Naive thymus-derived CD8-positive, alpha-beta T cell (primary cell): ENCODE data around the gene RNASET2. TPM values are rescaled to one million over a fixed set of nuclear protein-coding genes. Genes with fewer than 3 reads are reported as not detected.

Experiments used
- ATAC-seq, 2 donors: fragments of 150-1000 bp; cut with Tn5 transposase in 1 of 2; sonication (Bioruptor Pico), chemical (Tn5 transposase) in 1 of 2; 1 replicate in 1 of 2; 2 replicates in 1 of 2; pipeline ENCODE4 v1.10.0; 2021; ENCODE audit warnings: mild to moderate bottlenecking in 2 of 2, moderate library complexity in 2 of 2
- POLR2A ChIA-PET: fragments of 350-600 bp; sonication (Branson Sonifier 250); formaldehyde crosslinking; loops from one replicate; lab custom pipeline; 2021; ENCODE audit warnings: antibody characterized with exemption; lab: Charles Lee
- DNase-seq, 10 donors: peaks; one replicate each; pipeline versions ENCODE4 v3.0.0 to v3.0.0-alpha.2; 2020 to 2022
- H3K27ac Mint-ChIP-seq, 10 donors: one replicate each; pipeline ENCODE4 v1.8.0; 2020 to 2022; ENCODE audit warnings: mild to moderate bottlenecking in 10 of 10, mixed read lengths in 10 of 10, moderate library complexity in 4 of 10, inconsistent platforms in 1 of 10
- H3K27me3 Mint-ChIP-seq, 5 donors: one replicate each; pipeline ENCODE4 v1.8.0; 2021 to 2022; ENCODE audit warnings: mixed read lengths in 5 of 5
- H3K36me3 Mint-ChIP-seq, 3 donors: one replicate each; pipeline ENCODE4 v1.8.0; 2020 to 2022; ENCODE audit warnings: mixed read lengths in 3 of 3, mild to moderate bottlenecking in 2 of 3, inconsistent platforms in 1 of 3
- H3K4me1 Mint-ChIP-seq, 4 donors: one replicate each; pipeline ENCODE4 v1.8.0; 2021 to 2022; ENCODE audit warnings: mixed read lengths in 4 of 4
- H3K4me3 Mint-ChIP-seq, 10 donors: one replicate each; pipeline ENCODE4 v1.8.0; 2020 to 2022; ENCODE audit warnings: mild to moderate bottlenecking in 10 of 10, mixed read lengths in 10 of 10, moderate library complexity in 6 of 10, inconsistent platforms in 1 of 10
- H3K9me3 Mint-ChIP-seq, 9 donors: one replicate each; pipeline ENCODE4 v1.8.0; 2020 to 2022; ENCODE audit warnings: mixed read lengths in 9 of 9, mild to moderate bottlenecking in 3 of 9, inconsistent platforms in 1 of 9, moderate library complexity in 1 of 9
- polyA plus RNA-seq, 3 donors: library from polyadenylated mRNA; unstranded; fragments of 300-500 nt; fragmentation: Illumina TruSeq; gene quantifications; one replicate each; pipeline ENCODE4 v1.2.3, GENCODE V29; 2021
- total RNA-seq, 8 experiments: library from RNA in 2 of 8; stranded (reverse) in 2 of 8; gene quantifications; one replicate each; pipeline ENCODE4 v1.2.3 and lab custom pipeline; 2021 to 2026

The RNASET2 gene
- total and polyA plus RNA-seq, 5 experiments from 2014 or later, result 72.7 to 283 (median 141) TPM

DNA sequence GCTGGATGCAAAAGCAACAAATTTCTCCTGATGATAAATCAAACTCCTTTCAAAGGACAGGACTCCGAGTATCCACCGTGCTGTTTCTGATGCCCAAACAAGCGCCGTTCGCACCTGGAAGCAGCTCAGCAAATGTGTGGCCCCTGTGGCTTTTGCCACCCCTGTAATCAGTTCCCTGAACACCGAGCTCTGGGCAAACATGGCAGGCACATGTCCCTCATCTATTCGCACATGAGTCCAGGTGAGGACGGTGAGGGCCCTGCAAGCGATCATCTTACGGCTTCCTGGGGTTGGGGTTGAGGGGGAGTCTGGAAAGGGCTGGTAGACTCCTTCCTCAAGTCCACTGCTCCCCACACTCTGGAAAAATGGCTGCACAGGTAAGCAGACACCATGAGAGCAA is 23.7 kb downstream of the RNASET2 start:
- H3K4me1 Mint-ChIP-seq, result peaks cover 18 to 43% (median 27%) of the 10 kb centered on the region in 4 donors

GRCh38 chr6:166932116-166932515 is 24.2 kb downstream of the RNASET2 start:
- H3K9me3 Mint-ChIP-seq, result no peaks in the 10 kb centered on the region
- DNase-seq (no peak), ATAC-seq (no peak)
- peaks cover 18 to 43% (median 27%) of the 10 kb centered on the region in 4 donors for H3K4me1 Mint-ChIP-seq
- H3K27me3 Mint-ChIP-seq, result no peaks in the 10 kb centered on the region
- peak overlapping the region in 1 of 10 donors; percentile 63 for H3K4me3 Mint-ChIP-seq
- peaks cover 0 to 69% (median 13%) of the 10 kb centered on the region in 3 donors for H3K36me3 Mint-ChIP-seq
- POLR2A ChIA-PET, result interaction anchor here (1.4 kb wide), 1 partner anchor 24 kb away, joined by 4 read pairs; the partner anchor contains the start of gene RNASET2
- peak overlapping the region in 7 of 10 donors; percentile 65 to 91 (median 89) for H3K27ac Mint-ChIP-seq

More for the DNA sequence above, 23.7 kb downstream of the RNASET2 start:
- Mint-ChIP-seq H3K27ac (peak overlapping the region in 4 of 10 donors; percentile 10 to 89 (median 70)), H3K36me3 (peaks cover 0 to 69% (median 13%) of the 10 kb centered on the region in 3 donors), H3K9me3 (no peaks in the 10 kb centered on the region), H3K4me3 (peak overlapping the region in 1 of 10 donors; percentile 20), H3K27me3 (no peaks in the 10 kb centered on the region)
- POLR2A ChIA-PET, result no interaction called here
- no peak for ATAC-seq
- DNase-seq, result no peak

DNA sequence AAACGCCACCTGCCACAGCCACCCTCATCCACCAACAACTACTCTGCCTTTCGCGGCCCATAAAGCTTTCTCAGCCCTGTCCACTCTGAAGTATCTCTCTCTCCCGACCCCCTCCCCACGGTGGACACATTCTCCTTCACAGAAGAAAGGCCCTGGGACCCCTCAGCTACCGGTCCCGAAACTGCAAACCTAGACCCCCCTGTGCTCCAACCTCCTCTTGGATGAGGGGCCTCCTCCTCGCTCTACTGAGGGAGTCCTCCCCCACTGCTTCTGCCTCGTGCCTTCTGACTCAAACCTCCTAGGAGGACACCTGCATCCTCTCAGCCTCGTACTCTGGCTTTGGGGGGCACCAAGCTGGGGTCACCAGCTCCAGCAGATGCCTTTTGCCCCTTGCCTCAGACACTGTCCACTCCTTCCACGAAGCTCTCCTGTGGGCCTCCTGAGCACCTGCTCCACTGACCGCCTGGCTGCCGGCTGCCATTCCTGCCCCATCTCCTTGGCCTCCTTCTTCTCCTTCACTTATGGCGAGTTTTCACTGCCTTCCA is 24.9 kb downstream of the RNASET2 start:
- no peak for DNase-seq
- H3K4me3 Mint-ChIP-seq, result peak overlapping the region in 3 of 10 donors; percentile 17 to 69 (median 63)
- H3K36me3 Mint-ChIP-seq, result peaks cover 0 to 72% (median 9%) of the 10 kb centered on the region in 3 donors
- H3K27ac Mint-ChIP-seq, result peak overlapping the region; percentile 60 to 91 (median 80)
- no peak for ATAC-seq
- no peaks in the 10 kb centered on the region for H3K27me3 Mint-ChIP-seq
- no peaks in the 10 kb centered on the region for H3K9me3 Mint-ChIP-seq
- peaks cover 17 to 42% (median 26%) of the 10 kb centered on the region in 4 donors for H3K4me1 Mint-ChIP-seq
- POLR2A ChIA-PET, result interaction anchor here (1.4 kb wide), 1 partner anchor 25 kb away, joined by 4 read pairs; the partner anchor contains the start of gene RNASET2

DNA sequence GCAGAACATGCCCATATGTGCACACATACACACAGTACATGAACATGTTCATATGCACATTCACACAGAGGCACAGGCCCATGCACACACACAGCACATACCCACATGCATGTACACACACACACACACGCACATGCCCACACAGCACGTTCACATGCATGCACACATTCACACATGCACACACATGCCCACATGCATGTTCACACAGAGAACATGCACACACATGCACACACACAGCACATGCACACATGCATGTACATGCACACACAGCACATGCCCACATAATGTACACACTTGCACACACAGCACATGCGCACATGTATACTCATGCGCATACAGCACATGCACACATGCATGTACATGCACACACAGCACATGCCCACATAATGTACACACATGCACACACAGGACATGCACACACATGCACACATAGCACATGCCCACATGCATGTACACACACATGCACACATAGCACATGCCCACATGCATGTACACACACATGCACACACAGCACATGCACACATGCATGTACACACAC is 25.9 kb downstream of the RNASET2 start:
- DNase-seq (no peak), ATAC-seq (no peak)
- POLR2A ChIA-PET, result no interaction called here
- H3K4me3 Mint-ChIP-seq, result peak overlapping the region in 1 of 10 donors; percentile 32
- H3K27me3 Mint-ChIP-seq, result no peaks in the 10 kb centered on the region
- H3K9me3 Mint-ChIP-seq, result no peaks in the 10 kb centered on the region
- peaks cover 17 to 35% (median 22%) of the 10 kb centered on the region in 4 donors for H3K4me1 Mint-ChIP-seq
- H3K27ac Mint-ChIP-seq, result peak overlapping the region in 9 of 10 donors; percentile 11 to 91 (median 71)
- H3K36me3 Mint-ChIP-seq, result peaks cover 0 to 68% (median 7%) of the 10 kb centered on the region in 3 donors

DNA sequence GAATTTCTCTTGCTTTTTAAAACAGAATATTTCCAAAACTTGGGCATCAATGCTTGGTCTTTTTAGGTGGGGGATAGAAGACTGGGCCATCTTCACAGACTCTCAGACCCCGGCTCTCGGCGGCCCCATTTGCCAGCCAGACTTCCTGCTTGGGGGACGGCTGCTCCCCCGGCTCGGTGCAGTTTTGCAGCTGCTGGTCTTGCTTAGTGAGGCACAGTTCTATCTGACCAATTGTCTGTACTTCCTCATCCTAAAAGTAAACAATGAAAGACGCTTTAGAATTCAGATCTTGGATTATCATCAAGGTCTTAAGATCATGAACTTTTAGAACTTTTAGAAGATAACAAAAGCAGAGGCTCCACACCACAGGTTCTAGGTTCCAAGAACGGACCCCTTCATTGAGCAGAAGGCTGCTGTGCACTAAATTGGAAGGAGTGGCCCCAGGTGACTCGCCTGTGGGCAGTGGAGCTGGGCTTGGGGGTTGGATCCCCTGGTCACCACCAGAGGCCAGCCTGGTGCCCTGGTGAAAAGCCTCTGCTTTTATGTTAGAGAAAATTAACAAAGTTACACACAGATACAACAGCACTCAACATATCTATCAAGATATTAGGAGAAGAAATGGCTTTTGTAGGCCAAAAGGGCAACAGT is 26.7 kb downstream of the RNASET2 start:
- POLR2A ChIA-PET, result no interaction called here
- H3K27me3 Mint-ChIP-seq, result no peaks in the 10 kb centered on the region
- peaks cover 0 to 66% (median 5%) of the 10 kb centered on the region in 3 donors for H3K36me3 Mint-ChIP-seq
- H3K9me3 Mint-ChIP-seq, result no peaks in the 10 kb centered on the region
- H3K27ac Mint-ChIP-seq, result peak overlapping the region in 8 of 10 donors; percentile 32 to 90 (median 78)
- peaks cover 20 to 32% (median 21%) of the 10 kb centered on the region in 4 donors for H3K4me1 Mint-ChIP-seq
- no peak for DNase-seq
- no peak overlapping the region for H3K4me3 Mint-ChIP-seq
- no peak for ATAC-seq

GRCh38 chr6:166928644-166929541 is 27.5 kb downstream of the RNASET2 start:
- DNase-seq (no peak), ATAC-seq (no peak)
- POLR2A ChIA-PET, result interaction anchor here (0.6 kb wide), 1 partner anchor 13 kb away, joined by 6 read pairs; no protein-coding TSS in a partner anchor
- H3K27me3 Mint-ChIP-seq, result no peaks in the 10 kb centered on the region
- peaks cover 20 to 32% (median 21%) of the 10 kb centered on the region in 4 donors for H3K4me1 Mint-ChIP-seq
- peaks cover 0 to 64% (median 5%) of the 10 kb centered on the region in 3 donors for H3K36me3 Mint-ChIP-seq
- peak overlapping the region in 8 of 10 donors; percentile 32 to 90 (median 78) for H3K27ac Mint-ChIP-seq
- no peak overlapping the region for H3K4me3 Mint-ChIP-seq
- no peaks in the 10 kb centered on the region for H3K9me3 Mint-ChIP-seq

- Mint-ChIP-seq H3K4me1 (peaks cover 20 to 32% (median 21%) of the 10 kb centered on the region in 4 donors), H3K4me3 (no peak overlapping the region), H3K9me3 (no peaks in the 10 kb centered on the region), H3K36me3 (peaks cover 0 to 56% (median 5%) of the 10 kb centered on the region in 3 donors), H3K27me3 (no peaks in the 10 kb centered on the region), H3K27ac (peak overlapping the region in 5 of 10 donors; percentile 33 to 70 (median 53))
- POLR2A ChIA-PET, result interaction anchor here (0.6 to 0.7 kb wide), 2 partner anchors 9 to 14 kb away, joined by 3 to 6 read pairs; no protein-coding TSS in a partner anchor
- ATAC-seq (no peak), DNase-seq (no peak)
These were observed 28.3 kb downstream of the RNASET2 start for GRCh38 chr6:166927935-166928643.

DNA sequence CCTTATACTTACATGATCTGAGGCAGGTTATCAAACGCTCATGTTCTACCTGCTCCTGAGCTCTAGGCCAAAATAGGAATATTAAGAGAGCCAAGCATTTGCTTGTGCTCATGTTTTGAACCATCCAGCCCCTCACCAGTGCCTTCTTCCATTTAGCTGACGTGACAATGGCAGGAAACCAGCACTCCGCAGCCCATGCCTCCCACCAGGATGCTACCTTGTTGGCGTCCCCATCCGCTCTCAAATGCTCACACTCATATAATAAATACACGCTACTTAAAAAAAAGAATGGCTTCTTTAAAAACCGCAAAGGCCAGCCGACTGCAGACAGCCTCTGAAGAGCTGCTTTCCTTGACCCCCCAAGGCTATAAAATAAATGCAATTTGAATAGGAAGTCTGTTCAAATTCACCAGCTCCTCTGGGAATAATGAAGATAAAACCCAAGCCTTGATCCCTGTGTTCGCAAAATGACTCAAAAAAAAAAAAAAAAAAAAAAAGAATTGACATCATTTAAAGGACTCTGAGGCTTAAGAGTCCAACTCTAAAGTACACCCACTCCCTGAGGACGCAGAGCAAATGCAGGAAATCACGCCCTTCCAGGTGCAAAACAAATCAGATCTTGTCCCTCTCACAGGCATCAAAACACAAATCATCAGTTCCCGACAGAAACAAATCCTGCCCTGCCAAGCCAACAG is 29.0 kb downstream of the RNASET2 start:
- H3K9me3 Mint-ChIP-seq, result no peaks in the 10 kb centered on the region
- peak overlapping the region in 5 of 10 donors; percentile 33 to 70 (median 53) for H3K27ac Mint-ChIP-seq
- H3K4me3 Mint-ChIP-seq, result no peak overlapping the region
- no peaks in the 10 kb centered on the region for H3K27me3 Mint-ChIP-seq
- ATAC-seq (no peak), DNase-seq (no peak)
- peaks cover 18 to 32% (median 19%) of the 10 kb centered on the region in 4 donors for H3K4me1 Mint-ChIP-seq
- H3K36me3 Mint-ChIP-seq, result peaks cover 0 to 49% (median 9%) of the 10 kb centered on the region in 3 donors
- POLR2A ChIA-PET, result interaction anchor here (0.7 kb wide), 1 partner anchor 9 kb away, joined by 3 read pairs; no protein-coding TSS in a partner anchor

DNA sequence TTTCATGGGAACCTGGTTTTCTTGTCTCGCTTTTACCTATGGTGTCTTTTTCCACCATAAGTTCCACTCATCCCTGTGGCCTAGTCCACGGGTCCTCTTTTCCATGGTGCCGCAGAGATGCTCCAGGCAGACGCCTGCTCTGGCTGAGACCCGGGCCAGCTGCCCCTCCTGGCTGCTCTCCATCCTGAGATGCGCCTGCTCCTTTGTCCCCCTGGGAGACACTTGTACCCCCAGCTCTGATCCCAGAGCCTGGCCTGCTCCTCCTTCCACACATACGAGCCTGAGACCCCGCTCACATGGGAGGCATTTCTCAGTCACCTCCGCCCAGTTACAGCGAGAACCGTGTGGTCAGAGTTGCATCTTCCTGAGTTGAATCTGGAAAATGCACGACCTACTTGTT is 29.6 kb downstream of the RNASET2 start:
- no peak for DNase-seq
- peak overlapping the region in 5 of 10 donors; percentile 16 to 70 (median 47) for H3K27ac Mint-ChIP-seq
- no peaks in the 10 kb centered on the region for H3K27me3 Mint-ChIP-seq
- H3K4me1 Mint-ChIP-seq, result peaks cover 12 to 28% (median 14%) of the 10 kb centered on the region in 4 donors
- POLR2A ChIA-PET, result no interaction called here
- H3K9me3 Mint-ChIP-seq, result no peaks in the 10 kb centered on the region
- ATAC-seq, result no peak
- no peak overlapping the region for H3K4me3 Mint-ChIP-seq
- peaks cover 0 to 43% (median 9%) of the 10 kb centered on the region in 3 donors for H3K36me3 Mint-ChIP-seq

GRCh38 chr6:166925141-166925996 is 31.0 kb downstream of the RNASET2 start:
- ATAC-seq (no peak), DNase-seq (no peak)
- Mint-ChIP-seq H3K4me1 (peaks cover 0 to 16% (median 5%) of the 10 kb centered on the region in 4 donors), H3K27ac (peak overlapping the region in 4 of 10 donors; percentile 11 to 84 (median 74)), H3K9me3 (no peaks in the 10 kb centered on the region), H3K36me3 (peaks cover 0 to 40% (median 7%) of the 10 kb centered on the region in 3 donors), H3K4me3 (peak overlapping the region in 1 of 10 donors; percentile 57), H3K27me3 (no peaks in the 10 kb centered on the region)
- POLR2A ChIA-PET, result no interaction called here
